WI38 (cell line): ENCODE data around the gene MME.

Experiments
- H3K4me3 ChIP-seq: 2 replicates; pipeline ENCODE4 v1.5.1; 2011; ENCODE audit warnings: low read depth, mild to moderate bottlenecking, control low read depth, low read length
- TF ChIP-seq, protein P1 (sequence below): IDR thresholded peaks from 2 replicates; pipeline ENCODE4 v1.5.1; 2012; ENCODE audit warnings: low read depth, mild to moderate bottlenecking, control low read depth, low read length

Gene MME

DNA sequence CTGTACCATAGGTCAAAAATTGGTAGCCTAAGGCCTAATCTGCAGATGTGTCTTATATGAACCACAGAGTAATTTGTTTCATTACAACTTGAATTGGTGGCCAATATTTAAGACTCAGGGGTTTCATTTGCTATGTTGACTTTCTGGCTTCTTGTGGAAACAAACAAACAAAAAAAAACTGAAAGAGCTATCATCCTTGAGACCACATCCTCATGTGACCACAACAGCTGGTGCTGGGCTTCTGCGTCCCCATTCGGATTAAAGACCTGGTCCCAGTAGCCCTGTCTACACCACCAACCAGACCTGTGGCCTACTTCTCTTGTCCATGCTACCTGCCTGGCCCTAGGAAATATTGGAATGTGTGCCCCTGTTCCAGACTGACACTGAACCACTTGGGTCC is 151.7 kb downstream of the MME start:
- TF ChIP-seq, protein P1, sequence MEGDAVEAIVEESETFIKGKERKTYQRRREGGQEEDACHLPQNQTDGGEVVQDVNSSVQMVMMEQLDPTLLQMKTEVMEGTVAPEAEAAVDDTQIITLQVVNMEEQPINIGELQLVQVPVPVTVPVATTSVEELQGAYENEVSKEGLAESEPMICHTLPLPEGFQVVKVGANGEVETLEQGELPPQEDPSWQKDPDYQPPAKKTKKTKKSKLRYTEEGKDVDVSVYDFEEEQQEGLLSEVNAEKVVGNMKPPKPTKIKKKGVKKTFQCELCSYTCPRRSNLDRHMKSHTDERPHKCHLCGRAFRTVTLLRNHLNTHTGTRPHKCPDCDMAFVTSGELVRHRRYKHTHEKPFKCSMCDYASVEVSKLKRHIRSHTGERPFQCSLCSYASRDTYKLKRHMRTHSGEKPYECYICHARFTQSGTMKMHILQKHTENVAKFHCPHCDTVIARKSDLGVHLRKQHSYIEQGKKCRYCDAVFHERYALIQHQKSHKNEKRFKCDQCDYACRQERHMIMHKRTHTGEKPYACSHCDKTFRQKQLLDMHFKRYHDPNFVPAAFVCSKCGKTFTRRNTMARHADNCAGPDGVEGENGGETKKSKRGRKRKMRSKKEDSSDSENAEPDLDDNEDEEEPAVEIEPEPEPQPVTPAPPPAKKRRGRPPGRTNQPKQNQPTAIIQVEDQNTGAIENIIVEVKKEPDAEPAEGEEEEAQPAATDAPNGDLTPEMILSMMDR, result no peak
- no peak overlapping the region for H3K4me3 ChIP-seq

DNA sequence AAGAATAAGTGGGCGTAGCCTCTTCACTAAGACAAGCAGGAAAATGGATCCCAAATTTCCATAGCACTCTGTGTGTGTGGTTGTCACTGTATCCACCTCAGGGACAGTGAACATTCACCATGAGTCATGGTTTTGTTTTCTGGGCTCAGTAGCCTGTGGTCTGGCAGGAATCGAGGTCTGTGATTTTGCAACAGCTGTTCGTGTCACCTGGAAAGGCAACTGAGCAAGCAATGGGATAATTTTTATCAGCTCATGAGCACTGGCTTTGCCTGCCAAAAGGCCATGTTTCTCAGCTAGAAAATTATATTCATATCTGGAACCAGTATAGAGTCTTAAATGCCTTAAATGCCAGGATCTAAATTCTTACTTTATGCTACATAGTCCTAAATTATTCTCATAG is 152.5 kb downstream of the MME start:
- TF ChIP-seq, protein P1, result no peak
- H3K4me3 ChIP-seq, result no peak overlapping the region

DNA sequence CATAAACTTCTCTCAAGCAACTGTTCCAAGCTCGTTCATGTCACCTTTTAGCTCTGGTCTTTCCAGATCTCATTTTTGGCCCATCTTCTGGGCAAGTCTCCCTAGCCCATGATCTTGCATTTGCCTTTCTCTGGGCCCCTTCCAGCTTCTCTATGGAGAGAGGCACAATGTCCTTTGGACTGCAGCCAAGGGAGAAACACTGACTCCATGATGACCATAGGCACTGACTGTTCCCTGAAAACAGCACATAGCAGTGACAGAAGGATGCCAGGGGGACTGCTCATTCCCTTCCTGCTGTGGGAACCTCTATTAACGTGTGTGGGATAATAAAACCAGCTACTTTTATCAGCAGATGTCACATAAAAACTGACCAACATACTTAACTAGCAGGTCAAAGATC is 153.1 kb downstream of the MME start:
- no peak overlapping the region for H3K4me3 ChIP-seq
- TF ChIP-seq, protein P1, result no peak
